Measurements from ENCODE around the gene EXD1.
"Not testable (repeated sequence)": the region's sequence is repeated elsewhere in the genome, so short reads cannot be mapped to it uniquely, and the experiment has no call there.

The EXD1 gene

GRCh38 chr15:41139619-41140018 lies 90.9 kb downstream of the EXD1 start:
- no peak for DNase-seq

DNA sequence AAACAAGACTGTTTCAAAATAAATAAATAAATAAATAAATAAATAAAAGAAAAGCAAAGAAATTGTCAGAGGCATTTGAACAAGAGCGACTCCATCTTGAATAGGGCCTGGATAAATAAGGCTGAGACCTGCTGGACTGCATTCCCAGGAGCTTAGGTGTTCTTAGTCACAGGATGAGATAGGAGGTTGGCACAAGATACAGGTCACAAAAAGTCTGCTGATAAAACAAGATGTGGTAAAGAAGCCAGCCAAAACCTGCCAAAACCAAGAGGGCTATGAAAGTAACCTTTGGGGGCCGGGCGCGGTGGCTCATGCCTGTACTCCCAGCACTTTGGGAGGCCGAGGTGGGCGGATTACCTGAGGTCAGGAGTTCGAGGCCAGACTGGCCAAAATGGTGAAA lies 91.4 kb downstream of the EXD1 start:
- not testable (repeated sequence) for DNase-seq

DNA sequence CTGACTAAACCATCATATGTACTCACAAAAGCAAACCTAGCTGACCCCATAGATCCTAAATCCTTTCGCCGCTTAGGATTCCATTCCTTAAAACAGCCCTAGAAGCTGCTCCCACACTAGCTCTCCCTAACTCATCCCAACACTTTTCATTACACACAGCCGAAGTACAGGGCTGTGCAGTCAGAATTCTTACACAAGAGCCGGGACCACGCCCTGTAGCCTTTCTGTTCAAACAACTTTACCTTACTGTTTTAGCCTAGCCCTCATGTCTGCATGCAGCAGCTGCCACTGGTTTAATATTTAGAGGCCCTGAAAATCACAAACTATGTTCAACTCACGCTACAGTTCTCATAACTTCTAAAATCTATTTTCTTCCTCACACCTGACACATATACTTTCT lies 95.0 kb downstream of the EXD1 start:
- not testable (repeated sequence) for DNase-seq

GRCh38 chr15:41133454-41133853 lies 97.1 kb downstream of the EXD1 start:
- DNase-seq = no peak
